ENCODE data around the gene CBX1. TPM values are rescaled to one million over a fixed set of nuclear protein-coding genes. Genes with fewer than 3 reads are reported as not detected.

CBX1 gene
- total RNA-seq, 3 donors from 2014 or later = 27.5 to 45.3 (median 28.8) TPM

- Histone ChIP-seq H3K9me3 (no peaks in the 10 kb centered on the region), H3K4me3 (no peak overlapping the region), H3K4me1 (ENCODE audit: low read depth) (peaks cover 31% of the 10 kb centered on the region), H3K36me3 (ENCODE audit: low read depth) (peaks cover 13% of the 10 kb centered on the region)
- TF ChIP-seq, protein P1, sequence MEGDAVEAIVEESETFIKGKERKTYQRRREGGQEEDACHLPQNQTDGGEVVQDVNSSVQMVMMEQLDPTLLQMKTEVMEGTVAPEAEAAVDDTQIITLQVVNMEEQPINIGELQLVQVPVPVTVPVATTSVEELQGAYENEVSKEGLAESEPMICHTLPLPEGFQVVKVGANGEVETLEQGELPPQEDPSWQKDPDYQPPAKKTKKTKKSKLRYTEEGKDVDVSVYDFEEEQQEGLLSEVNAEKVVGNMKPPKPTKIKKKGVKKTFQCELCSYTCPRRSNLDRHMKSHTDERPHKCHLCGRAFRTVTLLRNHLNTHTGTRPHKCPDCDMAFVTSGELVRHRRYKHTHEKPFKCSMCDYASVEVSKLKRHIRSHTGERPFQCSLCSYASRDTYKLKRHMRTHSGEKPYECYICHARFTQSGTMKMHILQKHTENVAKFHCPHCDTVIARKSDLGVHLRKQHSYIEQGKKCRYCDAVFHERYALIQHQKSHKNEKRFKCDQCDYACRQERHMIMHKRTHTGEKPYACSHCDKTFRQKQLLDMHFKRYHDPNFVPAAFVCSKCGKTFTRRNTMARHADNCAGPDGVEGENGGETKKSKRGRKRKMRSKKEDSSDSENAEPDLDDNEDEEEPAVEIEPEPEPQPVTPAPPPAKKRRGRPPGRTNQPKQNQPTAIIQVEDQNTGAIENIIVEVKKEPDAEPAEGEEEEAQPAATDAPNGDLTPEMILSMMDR (IDR thresholded peaks at IDR 0.05) = no peak
- DNase-seq = no peak
- intact Hi-C loops (cut with DNase I, micrococcal nuclease) = no loop called here
- no peak for ATAC-seq
Measured at GRCh38 chr17:48056879-48057278, 44.4 kb downstream of the CBX1 start.

DNA sequence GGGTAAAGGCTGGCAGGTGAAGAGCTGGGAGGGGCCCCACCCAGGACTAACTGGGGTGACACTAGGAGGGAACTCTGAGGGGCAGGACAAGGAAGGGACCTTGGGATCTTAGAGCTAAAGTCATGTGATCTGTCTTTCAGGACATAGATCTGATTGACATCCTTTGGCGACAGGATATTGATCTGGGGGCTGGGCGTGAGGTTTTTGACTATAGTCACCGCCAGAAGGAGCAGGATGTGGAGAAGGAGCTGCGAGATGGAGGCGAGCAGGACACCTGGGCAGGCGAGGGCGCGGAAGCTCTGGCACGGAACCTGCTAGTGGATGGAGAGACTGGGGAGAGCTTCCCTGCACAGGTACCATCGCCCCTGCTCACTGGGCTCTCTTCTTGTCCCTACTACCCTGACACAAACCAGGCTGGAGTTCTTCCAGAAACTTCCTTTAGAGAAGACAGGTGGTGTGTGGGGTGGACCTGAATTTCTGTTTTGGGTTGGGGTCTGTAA is 45.0 kb downstream of the CBX1 start:
- DNase-seq (no peak), ATAC-seq (no peak)
- Histone ChIP-seq H3K4me3 (no peak overlapping the region), H3K36me3 (ENCODE audit: low read depth) (peaks cover 11% of the 10 kb centered on the region), H3K9me3 (no peaks in the 10 kb centered on the region), H3K4me1 (ENCODE audit: low read depth) (peaks cover 37% of the 10 kb centered on the region)
- TF ChIP-seq, protein P1 (IDR thresholded peaks at IDR 0.05) = no peak
- intact Hi-C loops (cut with DNase I, micrococcal nuclease) = no loop called here

GRCh38 chr17:48055531-48056245 is 45.6 kb downstream of the CBX1 start:
- Histone ChIP-seq H3K36me3 (ENCODE audit: low read depth) (peaks cover 11% of the 10 kb centered on the region), H3K4me3 (no peak overlapping the region), H3K9me3 (no peaks in the 10 kb centered on the region), H3K4me1 (ENCODE audit: low read depth) (peaks cover 43% of the 10 kb centered on the region)
- TF ChIP-seq, protein P1 (IDR thresholded peaks at IDR 0.05) = no peak
- no peak for DNase-seq
- intact Hi-C loops (cut with DNase I, micrococcal nuclease) = no loop called here
- ATAC-seq = peak; percentile 22

DNA sequence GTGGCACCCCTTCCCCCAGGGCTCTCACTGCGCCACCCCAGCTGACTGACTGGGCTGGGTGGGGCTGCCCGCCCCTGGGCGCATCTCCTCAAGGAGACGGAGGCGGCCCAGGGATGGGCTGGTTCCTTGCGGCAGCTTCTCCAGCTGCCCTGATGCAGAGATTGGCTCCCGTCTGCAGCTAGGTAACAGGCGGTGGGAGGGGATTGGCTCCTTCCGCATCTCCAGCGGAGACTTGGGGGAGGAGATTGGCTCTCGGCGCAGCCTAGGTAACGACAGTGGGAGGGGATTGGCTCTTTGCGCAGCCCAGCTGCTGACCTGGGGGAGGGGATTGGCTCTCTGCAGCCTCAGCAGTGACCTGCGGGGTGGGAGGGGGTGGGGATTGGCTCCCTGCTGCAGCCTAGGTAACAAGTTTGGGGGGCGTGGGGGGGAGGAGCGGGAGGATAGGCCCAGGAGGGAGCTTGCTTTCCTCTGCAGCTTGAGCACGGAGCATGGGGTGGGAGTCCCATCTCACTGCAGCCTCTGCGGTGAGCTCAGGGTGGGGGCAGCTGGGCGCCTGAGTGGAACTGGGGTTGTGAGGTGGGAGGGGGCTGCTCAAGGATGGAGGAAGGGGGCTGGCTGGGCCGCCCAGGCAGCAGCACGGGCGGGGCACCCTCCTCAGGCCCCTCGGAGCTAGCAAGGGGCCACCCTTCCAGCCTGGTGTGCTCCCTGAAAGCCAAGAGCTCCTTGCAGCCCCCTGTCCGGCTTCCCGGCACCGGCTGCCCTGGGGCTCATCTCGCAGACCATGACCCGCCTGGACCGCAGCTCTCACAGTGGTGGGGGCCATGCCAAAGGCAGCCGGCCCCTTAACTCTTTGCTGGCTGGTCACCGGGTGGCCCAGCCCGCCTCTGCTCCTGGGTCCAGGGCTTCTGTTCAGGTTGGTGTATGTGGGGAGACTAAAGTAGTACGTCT is 46.8 kb downstream of the CBX1 start:
- intact Hi-C loops (cut with DNase I, micrococcal nuclease) = no loop called here
- no peaks in the 10 kb centered on the region for H3K9me3 ChIP-seq
- H3K4me3 ChIP-seq = no peak overlapping the region
- DNase-seq (peak in 2 of 3 donors; percentile 38 to 60), ATAC-seq (no peak)
- H3K4me1 ChIP-seq (ENCODE audit: low read depth) = peaks cover 55% of the 10 kb centered on the region
- peaks cover 11% of the 10 kb centered on the region for H3K36me3 ChIP-seq (ENCODE audit: low read depth)
- TF ChIP-seq, protein P1 (IDR thresholded peaks at IDR 0.05) = no peak

DNA sequence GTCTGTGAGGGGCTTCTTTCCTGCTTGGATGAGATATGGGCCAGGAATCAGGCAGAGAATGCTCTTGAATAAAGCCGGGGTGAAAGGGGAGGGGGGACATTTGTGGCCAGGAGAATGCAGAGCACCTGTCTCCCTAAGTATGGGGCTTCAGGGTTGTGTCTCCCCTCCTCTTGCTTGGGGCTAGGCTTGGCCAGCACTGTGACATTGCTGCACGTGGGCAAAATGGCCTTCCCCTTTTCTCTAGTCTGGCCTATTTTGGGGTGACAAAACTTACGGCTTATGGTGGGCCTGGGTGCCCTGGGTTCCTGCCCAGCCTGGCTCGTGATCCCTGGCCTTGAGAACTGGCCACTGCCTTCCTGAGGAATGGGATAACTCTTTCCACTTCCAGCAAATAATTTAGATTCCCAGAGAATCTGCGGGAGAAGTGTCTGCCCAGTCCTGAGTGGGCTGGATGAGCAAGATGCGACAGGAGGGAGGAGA is 47.5 kb downstream of the CBX1 start:
- peaks cover 11% of the 10 kb centered on the region for H3K36me3 ChIP-seq (ENCODE audit: low read depth)
- H3K9me3 ChIP-seq = no peaks in the 10 kb centered on the region
- no peak overlapping the region for H3K4me3 ChIP-seq
- no peak for DNase-seq
- peaks cover 58% of the 10 kb centered on the region for H3K4me1 ChIP-seq (ENCODE audit: low read depth)
- no peak for ATAC-seq
- TF ChIP-seq, protein P1 (IDR thresholded peaks at IDR 0.05) = no peak
- intact Hi-C loops (cut with DNase I, micrococcal nuclease) = no loop called here

All from mucosa of descending colon (tissue), 3 donors.